ENCODE results near the gene SLC19A1.
"Not testable (repeated sequence)": the region's sequence is repeated elsewhere in the genome, so short reads cannot be mapped to it uniquely, and the experiment has no call there.

SLC19A1 gene

GRCh38 chr21:45576838-45577737 is 34.8 kb upstream of the SLC19A1 start:
- no peak for DNase-seq (ENCODE audit: low read depth in 2 of 2)

- no peak for DNase-seq (ENCODE audit: low read depth in 2 of 2)
Observed at GRCh38 chr21:45575993-45576837, 34.0 kb upstream of the SLC19A1 start.

- DNase-seq (ENCODE audit: low read depth in 2 of 2), result no peak
Observed at GRCh38 chr21:45575304-45575992, 33.2 kb upstream of the SLC19A1 start.

GRCh38 chr21:45574691-45575090 is 32.5 kb upstream of the SLC19A1 start:
- DNase-seq (ENCODE audit: low read depth in 2 of 2), result no peak

GRCh38 chr21:45574081-45574501 is 31.9 kb upstream of the SLC19A1 start:
- DNase-seq (ENCODE audit: low read depth in 2 of 2), result no peak

- DNase-seq (ENCODE audit: low read depth in 2 of 2), result no peak
Observed at GRCh38 chr21:45573452-45574035, 31.3 kb upstream of the SLC19A1 start.

GRCh38 chr21:45572783-45573451 is 30.7 kb upstream of the SLC19A1 start:
- DNase-seq (ENCODE audit: low read depth in 2 of 2), result no peak

- no peak for DNase-seq (ENCODE audit: low read depth in 2 of 2)
Observed at GRCh38 chr21:45572231-45572630, 30.0 kb upstream of the SLC19A1 start.

GRCh38 chr21:45571641-45572040 is 29.4 kb upstream of the SLC19A1 start:
- no peak for DNase-seq (ENCODE audit: low read depth in 2 of 2)

- no peak for DNase-seq (ENCODE audit: low read depth in 2 of 2)
Observed at GRCh38 chr21:45570826-45571601, 28.8 kb upstream of the SLC19A1 start.

- no peak for DNase-seq (ENCODE audit: low read depth in 2 of 2)
Observed at GRCh38 chr21:45570071-45570470, 27.8 kb upstream of the SLC19A1 start.

GRCh38 chr21:45568383-45568782 is 26.1 kb upstream of the SLC19A1 start:
- DNase-seq (ENCODE audit: low read depth in 2 of 2), result no peak

- not testable (repeated sequence) for DNase-seq (ENCODE audit: low read depth in 2 of 2)
Observed at GRCh38 chr21:45564137-45564536, 21.9 kb upstream of the SLC19A1 start.

GRCh38 chr21:45562965-45563364 is 20.7 kb upstream of the SLC19A1 start:
- no peak for DNase-seq (ENCODE audit: low read depth in 2 of 2)

GRCh38 chr21:45562402-45562801 is 20.2 kb upstream of the SLC19A1 start:
- DNase-seq (ENCODE audit: low read depth in 2 of 2), result no peak

- not testable (repeated sequence) for DNase-seq (ENCODE audit: low read depth in 2 of 2)
Observed at GRCh38 chr21:45561241-45561640, 19.0 kb upstream of the SLC19A1 start.

- DNase-seq (ENCODE audit: low read depth in 2 of 2), result no peak
Observed at GRCh38 chr21:45560106-45561021, 18.1 kb upstream of the SLC19A1 start.

- DNase-seq (ENCODE audit: low read depth in 2 of 2), result no peak
Observed at GRCh38 chr21:45559216-45560105, 17.2 kb upstream of the SLC19A1 start.

Data from stimulated activated CD8-positive, alpha-beta memory T cell treated with anti-CD3 and anti-CD28 coated beads, Interleukin-15, amount 100 ng/mL, for 48 hours (primary cell).